Spleen (tissue), 13 donors: ENCODE data around the gene SV2B. TPM values are rescaled to one million over a fixed set of nuclear protein-coding genes. Genes with fewer than 3 reads are reported as not detected.

ENCODE experiments used
- DNase-seq: peaks from one replicate; pipeline ENCODE4 v3.0.0-alpha.2; 2020
- H3K27ac ChIP-seq, 8 donors: fragments of 200-600 bp; sonication (generic) in 7 of 8; 1 replicate in 4 of 8; 2 replicates in 4 of 8; pipeline versions ENCODE4 v1.5.0 to v1.8.0; 2016 to 2021; ENCODE audit warnings: inconsistent platforms in 4 of 8, mild to moderate bottlenecking in 4 of 8, moderate library complexity in 1 of 8
- H3K27me3 ChIP-seq, 7 donors: fragments of 200-600 bp; sonication (generic) in 6 of 7; replicated peaks in 1 of 7; 1 replicate in 4 of 7; 2 replicates in 3 of 7; pipeline versions ENCODE4 v1.5.0 to v1.8.0; 2016 to 2021; ENCODE audit warnings: inconsistent platforms in 3 of 7, mild to moderate bottlenecking in 1 of 7
- H3K36me3 ChIP-seq, 6 donors: fragments of 200-600 bp; sonication (generic) in 5 of 6; 1 replicate in 4 of 6; 2 replicates in 2 of 6; pipeline versions ENCODE4 v1.5.0 to v1.8.0; 2016 to 2021; ENCODE audit warnings: inconsistent platforms in 2 of 6
- H3K4me1 ChIP-seq, 6 donors: fragments of 200-600 bp; sonication (generic) in 5 of 6; 1 replicate in 3 of 6; 2 replicates in 3 of 6; pipeline versions ENCODE4 v1.5.0 to v1.8.0; 2016 to 2021; ENCODE audit warnings: inconsistent platforms in 3 of 6
- H3K4me3 ChIP-seq, 8 donors: fragments of 200-600 bp; sonication (generic) in 7 of 8; 1 replicate in 4 of 8; 2 replicates in 4 of 8; pipeline versions ENCODE4 v1.5.0 to v1.8.0; 2016 to 2021; ENCODE audit warnings: inconsistent platforms in 4 of 8, mild to moderate bottlenecking in 4 of 8, moderate library complexity in 2 of 8
- H3K9me3 ChIP-seq, 8 donors: fragments of 200-600 bp; sonication (generic) in 7 of 8; 1 replicate in 4 of 8; 2 replicates in 4 of 8; pipeline versions ENCODE4 v1.5.0 to v1.8.0; 2016 to 2021; ENCODE audit warnings: inconsistent platforms in 4 of 8
- POLR2A ChIP-seq, 3 donors: fragments of 450-650 bp; IDR thresholded peaks; one replicate each; pipeline ENCODE4 v1.5.1; 2017; ENCODE audit warnings: antibody characterized with exemption in 3 of 3, mild to moderate bottlenecking in 1 of 3
- POLR2AphosphoS5 ChIP-seq, 3 donors: sonication (generic); formaldehyde crosslinking; IDR thresholded peaks; one replicate each; pipeline ENCODE4 v1.5.1; 2017; ENCODE audit warnings: antibody characterized with exemption in 3 of 3
- WGBS, 5 donors: extraction: QIAGEN DNeasy Blood & Tissue Kit in 3 of 5; methylation state at CpG; one replicate each; pipeline versions ENCODE4 v1.1.5 to v1.1.7; 2013 to 2018; 5-methylcytosine and 5-hydroxymethylcytosine counted together
- intact Hi-C: fragments of 100-400 bp; cut with DNase I; formaldehyde crosslinking; loops from one replicate; pipeline ENCODE4 v1.15.0; 2023; ENCODE audit warnings: low total_unique reads
- long read RNA-seq, 2 donors: transcript quantifications; one replicate each; lab custom pipeline, GENCODE V29; 2026
- polyA plus RNA-seq, 3 donors: library from polyadenylated mRNA; stranded (reverse); fragments of 200-250 nt; gene quantifications; one replicate each; pipeline ENCODE4 v1.2.1, GENCODE V29; 2013
- total RNA-seq, 7 donors: library from RNA; depleted of rRNA in 3 of 7; stranded (reverse); fragments of >200 nt in 3 of 7; fragmentation: NEBNext Ultra II Directional in 4 of 7; extraction: Animal tissue kit (Norgen Biotek cat#: 25700) in 4 of 7; gene quantifications; one replicate each; pipeline versions ENCODE4 v1.1.0 to v1.2.1, GENCODE V29; 2016 to 2021
- TF ChIP-seq, protein P1 (sequence below), 11 experiments: fragments of 200-600 bp in 7 of 11; fragments of 450-650 bp in 4 of 11; sonication (generic) in 4 of 11; IDR thresholded peaks in 8 of 11; conservative IDR thresholded peaks in 3 of 11; 1 replicate in 7 of 11; 2 replicates in 4 of 11; pipeline versions ENCODE4 v1.4.0 to v1.8.0; 2016 to 2021; ENCODE audit warnings: antibody characterized with exemption in 11 of 11, inconsistent platforms in 4 of 11, mild to moderate bottlenecking in 1 of 11
- donor health status: healthy with polysubstance abuse.
- donor health status: DM: no; HTN: no; CAD: no; lungs with moderate emphysema.
- donor health status: DM: no; HTN: no; CAD: no.
- donor health status: Bipolar disorder and iron deficiency.
- donor health status: healthy.
- donor health status: DM: no; HTN: no; CAD: no.
- donor health status: DM: yes; HTN: yes; CAD: no.

Gene SV2B, protein sequence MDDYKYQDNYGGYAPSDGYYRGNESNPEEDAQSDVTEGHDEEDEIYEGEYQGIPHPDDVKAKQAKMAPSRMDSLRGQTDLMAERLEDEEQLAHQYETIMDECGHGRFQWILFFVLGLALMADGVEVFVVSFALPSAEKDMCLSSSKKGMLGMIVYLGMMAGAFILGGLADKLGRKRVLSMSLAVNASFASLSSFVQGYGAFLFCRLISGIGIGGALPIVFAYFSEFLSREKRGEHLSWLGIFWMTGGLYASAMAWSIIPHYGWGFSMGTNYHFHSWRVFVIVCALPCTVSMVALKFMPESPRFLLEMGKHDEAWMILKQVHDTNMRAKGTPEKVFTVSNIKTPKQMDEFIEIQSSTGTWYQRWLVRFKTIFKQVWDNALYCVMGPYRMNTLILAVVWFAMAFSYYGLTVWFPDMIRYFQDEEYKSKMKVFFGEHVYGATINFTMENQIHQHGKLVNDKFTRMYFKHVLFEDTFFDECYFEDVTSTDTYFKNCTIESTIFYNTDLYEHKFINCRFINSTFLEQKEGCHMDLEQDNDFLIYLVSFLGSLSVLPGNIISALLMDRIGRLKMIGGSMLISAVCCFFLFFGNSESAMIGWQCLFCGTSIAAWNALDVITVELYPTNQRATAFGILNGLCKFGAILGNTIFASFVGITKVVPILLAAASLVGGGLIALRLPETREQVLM
- total RNA-seq (under 1 TPM; 0.07 to 0.97 (median 0.46) TPM), polyA plus RNA-seq (1 to 10 TPM in 1 of 3 donors, under 1 TPM in 2; 0.26 to 1.2 (median 0.50) TPM)
- long read RNA-seq, donor 1, full-length matches to known transcripts: 1 of 1 reads
- long read RNA-seq, donor 1, partial matches to known transcripts: 0 of 1 reads
- long read RNA-seq, donor 1, other reads (novel, unspliced or antisense): 0 of 1 reads
- long read RNA-seq, donor 2, partial matches to known transcripts: 5 of 5 reads
- long read RNA-seq, donor 2, other reads (novel, unspliced or antisense): 0 of 5 reads

DNA sequence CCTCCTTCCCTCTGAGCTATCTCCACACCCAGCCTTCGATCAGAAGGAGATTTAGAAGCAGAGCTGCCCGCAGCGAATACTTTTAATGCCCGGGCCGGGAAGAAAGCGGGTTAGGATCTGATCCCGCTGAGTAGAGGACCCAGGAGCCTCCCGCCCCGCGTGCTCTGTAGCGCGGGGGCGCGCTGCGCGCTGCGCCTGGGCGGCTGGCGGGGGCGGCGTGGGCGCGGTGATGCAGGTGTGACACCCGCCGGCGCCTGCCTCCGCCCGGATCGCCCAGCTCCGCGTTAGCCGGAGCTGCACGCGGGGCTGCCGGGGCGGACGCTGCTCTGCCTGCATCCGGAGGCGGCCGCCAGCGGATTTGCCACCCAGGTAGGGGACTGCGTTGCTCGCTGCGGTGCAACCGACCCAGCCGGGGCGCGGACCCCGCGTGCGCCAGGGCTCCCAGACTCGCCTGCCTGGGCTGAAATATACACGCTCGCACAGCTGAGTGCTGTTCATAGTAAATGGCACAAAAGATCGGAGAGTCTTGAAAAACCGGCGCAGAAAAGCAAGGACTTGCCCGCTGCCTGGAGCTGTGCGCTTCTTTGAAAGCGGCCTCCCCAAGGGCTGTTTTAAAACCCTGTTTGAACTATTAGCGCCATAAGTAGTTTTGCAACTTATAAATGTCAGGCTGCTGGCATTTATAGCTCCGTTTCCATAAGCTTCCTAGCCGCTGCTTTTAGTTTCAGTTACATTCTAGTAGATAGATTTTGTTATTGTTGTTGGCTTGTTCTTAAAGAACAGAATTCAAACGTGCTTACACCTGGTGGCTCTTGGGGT lies at the start of gene SV2B:
Gene SV2B (plus strand): TSS at position 263 of the 819 bp plus-strand sequence. CDS start 126,007 bp downstream, outside the sequence.
- TF ChIP-seq POLR2A (IDR thresholded peaks at IDR 0.05) (no peak), POLR2AphosphoS5 (IDR thresholded peaks at IDR 0.05) (no peak)
- TF ChIP-seq, protein P1, sequence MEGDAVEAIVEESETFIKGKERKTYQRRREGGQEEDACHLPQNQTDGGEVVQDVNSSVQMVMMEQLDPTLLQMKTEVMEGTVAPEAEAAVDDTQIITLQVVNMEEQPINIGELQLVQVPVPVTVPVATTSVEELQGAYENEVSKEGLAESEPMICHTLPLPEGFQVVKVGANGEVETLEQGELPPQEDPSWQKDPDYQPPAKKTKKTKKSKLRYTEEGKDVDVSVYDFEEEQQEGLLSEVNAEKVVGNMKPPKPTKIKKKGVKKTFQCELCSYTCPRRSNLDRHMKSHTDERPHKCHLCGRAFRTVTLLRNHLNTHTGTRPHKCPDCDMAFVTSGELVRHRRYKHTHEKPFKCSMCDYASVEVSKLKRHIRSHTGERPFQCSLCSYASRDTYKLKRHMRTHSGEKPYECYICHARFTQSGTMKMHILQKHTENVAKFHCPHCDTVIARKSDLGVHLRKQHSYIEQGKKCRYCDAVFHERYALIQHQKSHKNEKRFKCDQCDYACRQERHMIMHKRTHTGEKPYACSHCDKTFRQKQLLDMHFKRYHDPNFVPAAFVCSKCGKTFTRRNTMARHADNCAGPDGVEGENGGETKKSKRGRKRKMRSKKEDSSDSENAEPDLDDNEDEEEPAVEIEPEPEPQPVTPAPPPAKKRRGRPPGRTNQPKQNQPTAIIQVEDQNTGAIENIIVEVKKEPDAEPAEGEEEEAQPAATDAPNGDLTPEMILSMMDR (IDR thresholded peaks at IDR 0.05 in 8 of 11, conservative IDR thresholded peaks at IDR 0.05 in 3 of 11): no peak
- peaks cover 7 to 23% (median 19%) of the 10 kb centered on the region in 6 donors for H3K4me1 ChIP-seq
- peak within 1 kb of the TSS; percentile 36 to 70 (median 50) for H3K4me3 ChIP-seq
- H3K36me3 ChIP-seq: no peaks in the 10 kb centered on the region
- H3K27ac ChIP-seq: no peak within 1 kb of the TSS
- peaks cover 0 to 95% (median 50%) of the 10 kb centered on the region in 7 donors for H3K27me3 ChIP-seq
- no peaks in the 10 kb centered on the region for H3K9me3 ChIP-seq
- 0 to 1% (median 1%) methylated on average over 41 to 64 of the region's 64 CpGs for WGBS, 5 donors
- intact Hi-C loops: no loop called here
- peak; percentile 80 for DNase-seq

DNA sequence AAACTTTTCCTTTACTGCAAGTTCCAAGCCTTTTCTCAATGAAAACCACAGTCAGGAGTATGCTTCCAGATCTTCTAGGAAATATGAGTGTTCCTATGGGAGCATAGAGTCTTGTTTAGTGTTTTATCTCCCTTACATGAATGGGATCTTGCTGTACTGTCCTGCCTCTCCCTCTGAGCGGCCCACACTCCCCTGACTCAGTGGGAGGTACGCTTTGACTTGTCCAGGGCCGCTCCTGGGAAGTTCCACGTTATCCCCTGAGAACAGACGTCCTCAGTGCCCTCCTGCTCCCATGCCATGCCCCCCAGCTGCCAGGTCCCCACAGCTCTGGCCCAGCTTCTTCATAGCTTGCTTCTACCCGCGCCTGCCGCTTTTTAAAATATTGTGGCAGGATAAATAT lies 48.8 kb upstream of the SV2B start:
- intact Hi-C loops: no loop called here
- Histone ChIP-seq H3K9me3 (no peaks in the 10 kb centered on the region), H3K4me1 (peaks cover 0 to 24% (median 9%) of the 10 kb centered on the region in 6 donors), H3K27me3 (peaks cover 0 to 56% (median 17%) of the 10 kb centered on the region in 7 donors), H3K36me3 (no peaks in the 10 kb centered on the region), H3K27ac (no peak overlapping the region), H3K4me3 (no peak overlapping the region)
- TF ChIP-seq POLR2AphosphoS5 (IDR thresholded peaks at IDR 0.05) (no peak), POLR2A (IDR thresholded peaks at IDR 0.05) (no peak)
- TF ChIP-seq, protein P1 (IDR thresholded peaks at IDR 0.05 in 8 of 11, conservative IDR thresholded peaks at IDR 0.05 in 3 of 11): no peak
- 70 to 81% (median 73%) methylated on average over 8 of the region's 8 CpGs for WGBS, 5 donors
- no peak for DNase-seq

DNA sequence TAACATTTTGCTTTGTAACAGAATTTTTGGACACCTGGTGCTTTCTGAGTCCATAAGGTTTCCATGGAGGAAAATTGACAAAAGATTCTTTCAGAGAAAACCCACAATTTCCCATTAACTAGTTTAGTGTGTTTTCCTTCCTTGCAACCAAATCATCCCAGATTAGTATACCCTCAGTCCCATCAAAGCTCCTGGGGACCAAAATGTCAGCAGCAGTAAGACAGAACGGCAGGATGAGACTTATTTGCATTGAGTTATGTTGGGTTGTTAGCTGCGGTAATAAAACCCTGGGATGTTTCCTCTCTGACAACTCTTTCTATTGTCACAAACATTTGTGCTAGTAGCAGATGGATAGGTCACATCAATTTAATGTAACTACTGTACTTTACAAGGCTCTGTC lies 45.2 kb upstream of the SV2B start:
- Histone ChIP-seq H3K4me3 (no peak overlapping the region), H3K4me1 (peaks cover 0 to 11% (median 3%) of the 10 kb centered on the region in 6 donors), H3K36me3 (no peaks in the 10 kb centered on the region), H3K9me3 (no peaks in the 10 kb centered on the region), H3K27me3 (peaks cover 0 to 88% (median 43%) of the 10 kb centered on the region in 7 donors), H3K27ac (no peak overlapping the region)
- DNase-seq: no peak
- intact Hi-C loops: loop anchor here (5.0 kb wide), 2 partner anchors 172 to 217 kb away; no protein-coding TSS in a partner anchor
- WGBS, 5 donors: 14 to 36% (median 26%) methylated on average over 2 of the region's 2 CpGs
- no peak for TF ChIP-seq POLR2A (IDR thresholded peaks at IDR 0.05)
- TF ChIP-seq, protein P1 (IDR thresholded peaks at IDR 0.05 in 8 of 11, conservative IDR thresholded peaks at IDR 0.05 in 3 of 11): no peak
- no peak for TF ChIP-seq POLR2AphosphoS5 (IDR thresholded peaks at IDR 0.05)
